ENCODE measurements around the gene ENPEP. TPM values are rescaled to one million over a fixed set of nuclear protein-coding genes. Genes with fewer than 3 reads are reported as not detected.

ENPEP gene
- total and polyA plus RNA-seq, 11 donors: 1.3 to 9.3 (median 4.2) TPM

DNA sequence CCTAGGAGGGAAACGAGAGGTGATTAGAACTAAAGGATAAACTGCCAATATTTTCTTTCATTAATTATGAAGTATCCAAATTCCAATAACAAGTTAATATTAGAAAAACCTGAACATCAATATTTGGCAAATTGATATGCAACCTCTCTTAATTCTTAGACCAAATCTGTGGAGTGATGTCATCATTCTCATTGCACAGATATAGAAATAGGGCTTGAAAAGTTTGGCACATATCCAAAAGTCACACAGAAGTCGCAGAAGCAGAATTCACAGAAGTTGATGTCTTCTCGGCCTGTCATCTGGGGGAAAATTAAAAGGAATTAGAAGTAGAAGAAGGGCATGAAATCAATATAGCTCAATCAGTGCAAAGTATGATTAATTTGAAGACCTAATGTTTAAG lies 36.9 kb downstream of the ENPEP start:
- TF ChIP-seq POLR2A (IDR thresholded peaks at IDR 0.05): no peak
- TF ChIP-seq, protein P1, sequence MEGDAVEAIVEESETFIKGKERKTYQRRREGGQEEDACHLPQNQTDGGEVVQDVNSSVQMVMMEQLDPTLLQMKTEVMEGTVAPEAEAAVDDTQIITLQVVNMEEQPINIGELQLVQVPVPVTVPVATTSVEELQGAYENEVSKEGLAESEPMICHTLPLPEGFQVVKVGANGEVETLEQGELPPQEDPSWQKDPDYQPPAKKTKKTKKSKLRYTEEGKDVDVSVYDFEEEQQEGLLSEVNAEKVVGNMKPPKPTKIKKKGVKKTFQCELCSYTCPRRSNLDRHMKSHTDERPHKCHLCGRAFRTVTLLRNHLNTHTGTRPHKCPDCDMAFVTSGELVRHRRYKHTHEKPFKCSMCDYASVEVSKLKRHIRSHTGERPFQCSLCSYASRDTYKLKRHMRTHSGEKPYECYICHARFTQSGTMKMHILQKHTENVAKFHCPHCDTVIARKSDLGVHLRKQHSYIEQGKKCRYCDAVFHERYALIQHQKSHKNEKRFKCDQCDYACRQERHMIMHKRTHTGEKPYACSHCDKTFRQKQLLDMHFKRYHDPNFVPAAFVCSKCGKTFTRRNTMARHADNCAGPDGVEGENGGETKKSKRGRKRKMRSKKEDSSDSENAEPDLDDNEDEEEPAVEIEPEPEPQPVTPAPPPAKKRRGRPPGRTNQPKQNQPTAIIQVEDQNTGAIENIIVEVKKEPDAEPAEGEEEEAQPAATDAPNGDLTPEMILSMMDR (IDR thresholded peaks at IDR 0.05): no peak
- intact Hi-C loops (cut with DNase I): loop anchor here (2.0 to 10.0 kb wide), 9 partner anchors 168 to 1522 kb away; partner anchors contain the start of gene ELOVL6 (in 3 of the 10)
- H3K4me3 ChIP-seq: no peak overlapping the region
- no peak overlapping the region for H3K27ac ChIP-seq
- no peaks in the 10 kb centered on the region for H3K27me3 ChIP-seq
- H3K4me1 ChIP-seq: peaks cover 0 to 17% (median 0%) of the 10 kb centered on the region in 12 donors
- no peaks in the 10 kb centered on the region for H3K9me3 ChIP-seq
- ATAC-seq (no peak), DNase-seq (no peak)
- 41 to 53% (median 46%) methylated on average over 3 of the region's 3 CpGs for WGBS, 4 donors
- H3K36me3 ChIP-seq: no peaks in the 10 kb centered on the region

DNA sequence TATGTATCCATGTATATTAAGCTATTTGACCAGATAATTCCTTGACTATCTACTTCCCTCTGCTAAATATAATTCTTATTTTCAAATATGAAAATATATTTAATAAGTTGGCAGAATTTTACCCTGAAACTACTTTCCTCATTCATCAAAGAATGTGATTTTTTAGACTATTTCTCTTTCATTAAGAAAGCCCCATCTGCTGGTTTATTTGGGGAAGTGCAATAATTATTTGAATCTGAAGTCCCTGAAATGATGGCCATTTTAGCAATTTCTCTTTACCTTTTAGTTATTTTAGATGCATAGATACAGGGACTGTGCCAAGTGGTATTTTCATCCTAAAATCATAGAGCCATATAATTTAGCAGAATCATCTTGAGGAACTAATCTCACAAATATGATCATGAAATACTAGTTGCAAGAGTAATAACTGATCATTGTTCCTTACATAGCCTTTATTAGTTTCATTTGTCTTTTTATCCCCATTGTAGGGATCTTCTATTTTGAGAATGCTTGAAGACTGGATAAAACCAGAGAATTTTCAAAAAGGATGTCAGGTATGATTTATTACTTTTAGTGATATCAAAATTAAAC lies 39.0 kb downstream of the ENPEP start:
- ATAC-seq: no peak
- intact Hi-C loops (cut with DNase I): loop anchor here (2.0 to 10.0 kb wide), 13 partner anchors 170 to 1520 kb away; partner anchors contain the start of gene ELOVL6 (in 3 of the 10)
- TF ChIP-seq, protein P1 (IDR thresholded peaks at IDR 0.05): peak; percentile 53 to 82 (median 68)
- TF ChIP-seq POLR2A (IDR thresholded peaks at IDR 0.05): no peak

DNA sequence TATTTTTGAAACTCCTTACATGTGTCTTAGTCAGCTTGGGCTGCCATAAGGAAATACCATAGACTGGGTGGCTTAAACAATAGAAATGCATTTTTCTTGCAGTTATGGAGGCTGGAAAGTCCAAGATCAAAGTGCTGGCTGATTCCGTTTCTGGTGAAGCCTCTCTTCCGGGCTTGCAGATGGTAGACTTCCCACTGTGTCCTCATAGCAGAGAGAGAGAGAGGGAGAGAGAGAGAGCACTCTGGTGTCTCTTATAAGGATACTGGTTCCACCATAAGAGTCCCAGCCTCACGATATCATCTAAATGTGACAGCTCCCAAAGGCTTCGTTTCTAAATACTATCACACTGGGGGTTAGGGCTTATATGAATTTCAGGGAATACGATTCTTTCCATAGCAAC lies 39.7 kb downstream of the ENPEP start:
- ATAC-seq (peak in 2 of 4 donors; percentile 57), DNase-seq (no peak)
- TF ChIP-seq, protein P1 (IDR thresholded peaks at IDR 0.05): no peak
- no peak for TF ChIP-seq POLR2A (IDR thresholded peaks at IDR 0.05)
- Histone ChIP-seq H3K27me3 (no peaks in the 10 kb centered on the region), H3K4me1 (peaks cover 0 to 17% (median 0%) of the 10 kb centered on the region in 12 donors), H3K4me3 (peak overlapping the region in 10 of 12 donors; percentile 35 to 62 (median 53)), H3K9me3 (no peaks in the 10 kb centered on the region), H3K27ac (peak overlapping the region in 2 of 12 donors; percentile 2 to 10), H3K36me3 (peaks cover 0 to under 1% (median 0%) of the 10 kb centered on the region in 9 donors)
- WGBS, 4 donors: 49 to 68% (median 54%) methylated on average over 5 of the region's 5 CpGs
- intact Hi-C loops (cut with DNase I): loop anchor here (2.0 to 10.0 kb wide), 12 partner anchors 171 to 1519 kb away; partner anchors contain the start of gene ELOVL6 (in 3 of the 10)

More for the DNA sequence above, 39.0 kb downstream of the ENPEP start:
- no peaks in the 10 kb centered on the region for H3K27me3 ChIP-seq
- no peaks in the 10 kb centered on the region for H3K36me3 ChIP-seq
- no peaks in the 10 kb centered on the region for H3K9me3 ChIP-seq
- H3K4me3 ChIP-seq: no peak overlapping the region
- peaks cover 0 to 17% (median 0%) of the 10 kb centered on the region in 12 donors for H3K4me1 ChIP-seq
- DNase-seq: no peak
- H3K27ac ChIP-seq: no peak overlapping the region

DNA sequence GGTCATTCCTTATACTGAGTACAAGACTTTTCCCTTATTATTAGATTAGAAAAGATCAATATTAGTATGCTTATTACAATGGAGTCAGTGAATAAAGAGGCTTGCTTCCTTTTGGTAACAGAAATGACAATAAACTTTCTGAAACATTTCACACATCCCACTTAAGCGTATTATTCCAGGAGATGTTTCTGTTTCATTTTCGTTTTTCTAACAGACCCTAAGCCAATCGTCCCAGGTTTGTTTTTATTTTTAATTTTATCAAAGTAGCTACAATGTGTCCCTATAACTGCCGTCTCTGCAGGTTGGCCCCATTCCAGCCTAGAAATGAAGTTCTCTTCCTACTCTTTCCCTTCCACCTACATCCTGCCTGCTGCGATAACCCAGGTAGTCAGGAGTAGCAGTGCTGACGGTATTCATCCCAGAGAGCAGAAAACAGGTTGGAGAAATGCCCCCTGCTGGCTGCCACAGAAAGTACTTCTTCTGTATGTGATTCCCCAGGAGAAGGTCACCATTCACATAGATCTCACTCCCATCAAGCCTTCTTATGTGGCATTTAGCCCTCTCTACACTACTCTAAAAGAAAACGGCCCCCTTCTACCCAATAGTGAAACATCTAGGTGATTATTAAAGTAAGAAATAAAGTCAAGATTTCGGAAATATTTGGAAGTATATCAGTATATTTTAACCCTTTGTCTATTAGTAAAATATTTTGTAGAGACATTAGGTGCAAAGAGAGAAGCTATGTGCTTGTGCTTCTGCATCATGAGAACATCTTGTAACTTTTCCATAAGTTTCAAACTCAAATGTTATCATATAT lies 40.4 kb downstream of the ENPEP start:
- H3K27ac ChIP-seq: peak overlapping the region in 2 of 12 donors; percentile 2 to 10
- TF ChIP-seq POLR2A (IDR thresholded peaks at IDR 0.05): no peak
- TF ChIP-seq, protein P1 (IDR thresholded peaks at IDR 0.05): peak; percentile 57 to 81 (median 74)
- DNase-seq (peak in 4 of 5 donors; percentile 45 to 64 (median 56)), ATAC-seq (peak in 3 of 4 donors; percentile 81 to 89 (median 87))
- intact Hi-C loops (cut with DNase I): loop anchor here in 9 of 10 donors (2.0 to 10.0 kb wide), 11 partner anchors 172 to 1518 kb away; partner anchors contain the start of gene ELOVL6 (in 3 of the 9)
- H3K36me3 ChIP-seq: peaks cover 0 to 5% (median 0%) of the 10 kb centered on the region in 9 donors
- peak overlapping the region in 10 of 12 donors; percentile 35 to 62 (median 53) for H3K4me3 ChIP-seq
- no peaks in the 10 kb centered on the region for H3K9me3 ChIP-seq
- peaks cover 0 to 17% (median 0%) of the 10 kb centered on the region in 12 donors for H3K4me1 ChIP-seq
- 18 to 21% (median 20%) methylated on average over 8 of the region's 8 CpGs for WGBS, 4 donors
- H3K27me3 ChIP-seq: no peaks in the 10 kb centered on the region

Measured in heart left ventricle (tissue), 16 donors.